Left ventricle myocardium inferior (tissue), 1 donor: Measurements from ENCODE around the gene LRP10. TPM values are rescaled to one million over a fixed set of nuclear protein-coding genes. Genes with fewer than 3 reads are reported as not detected.

Experiments used
- DNase-seq: peaks from one replicate; pipeline ENCODE4 v3.0.0-alpha.2; 2020
- H3K27ac ChIP-seq: fragments of 200-600 bp; replicated peaks from 2 replicates; pipeline ENCODE4 v1.8.0; 2021
- H3K27me3 ChIP-seq: fragments of 200-600 bp; 2 replicates; pipeline ENCODE4 v1.8.0; 2021; ENCODE audit warnings: low read depth
- H3K36me3 ChIP-seq: fragments of 200-600 bp; 2 replicates; pipeline ENCODE4 v1.8.0; 2021
- H3K4me1 ChIP-seq: fragments of 200-600 bp; 2 replicates; pipeline ENCODE4 v1.8.0; 2021
- H3K4me3 ChIP-seq: fragments of 200-600 bp; 2 replicates; pipeline ENCODE4 v1.8.0; 2021; ENCODE audit warnings: mild to moderate bottlenecking, moderate library complexity
- H3K9me3 ChIP-seq: fragments of 200-600 bp; replicated peaks from 2 replicates; pipeline ENCODE4 v1.8.0; 2021
- intact Hi-C: fragments of 100-400 bp; cut with micrococcal nuclease; formaldehyde crosslinking; loops from one replicate; pipeline ENCODE4 v1.11.0; 2022
- total RNA-seq: library from RNA; stranded (reverse); fragmentation: NEBNext Ultra II Directional; extraction: Animal tissue kit (Norgen Biotek cat#: 25700); gene quantifications from one replicate; pipeline ENCODE4 v1.2.1, GENCODE V29; 2021
- TF ChIP-seq, protein P1 (sequence below): fragments of 200-600 bp; IDR thresholded peaks from 2 replicates; pipeline ENCODE4 v1.8.0; 2021; ENCODE audit warnings: antibody characterized with exemption, mild to moderate bottlenecking, borderline replicate concordance
- donor health status: DM: no; HTN: yes; CAD: no; lungs with severe emphysema.

Gene LRP10
- total RNA-seq, 1 donor from 2014 or later = 48.3 TPM

DNA sequence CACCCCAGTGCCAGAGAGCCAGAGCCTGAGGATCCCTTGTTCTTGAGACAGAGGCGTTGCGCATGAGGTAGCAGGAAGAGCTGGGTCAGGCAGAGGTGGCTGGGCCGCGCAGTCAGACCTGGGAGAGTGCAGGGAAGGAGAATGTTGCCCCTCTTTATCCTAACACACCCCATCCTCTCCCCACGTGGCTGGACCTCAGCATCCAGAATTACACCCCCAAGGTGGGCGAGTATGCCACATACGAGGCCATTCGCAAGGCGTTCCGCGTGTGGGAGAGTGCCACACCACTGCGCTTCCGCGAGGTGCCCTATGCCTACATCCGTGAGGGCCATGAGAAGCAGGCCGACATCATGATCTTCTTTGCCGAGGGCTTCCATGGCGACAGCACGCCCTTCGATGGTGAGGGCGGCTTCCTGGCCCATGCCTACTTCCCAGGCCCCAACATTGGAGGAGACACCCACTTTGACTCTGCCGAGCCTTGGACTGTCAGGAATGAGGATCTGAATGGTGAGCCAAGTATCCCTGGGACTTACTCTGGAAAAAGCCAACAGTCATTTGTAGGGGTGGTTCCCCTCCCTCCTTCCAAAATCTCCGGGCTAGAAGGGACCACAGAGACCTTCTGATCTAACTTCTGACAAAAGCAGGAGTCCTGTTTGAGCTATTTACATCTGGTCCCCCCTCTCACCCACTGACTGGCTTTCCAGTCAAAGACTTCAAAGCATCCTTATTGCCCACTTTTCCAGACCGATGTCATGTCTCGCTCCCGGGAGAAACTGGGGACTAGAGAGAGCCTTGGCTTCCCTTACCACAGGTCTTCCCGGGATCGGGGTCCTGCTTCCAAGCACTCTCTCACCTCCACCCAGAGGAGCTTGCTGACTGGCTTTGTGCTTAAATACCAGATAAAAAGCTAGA is 29.1 kb upstream of the LRP10 start:
- no peak overlapping the region for H3K4me3 ChIP-seq
- intact Hi-C loops = no loop called here
- H3K27me3 ChIP-seq = no peaks in the 10 kb centered on the region
- H3K9me3 ChIP-seq = no peaks in the 10 kb centered on the region
- H3K4me1 ChIP-seq = peaks cover 51% of the 10 kb centered on the region
- H3K36me3 ChIP-seq = peaks cover 58% of the 10 kb centered on the region
- H3K27ac ChIP-seq = no peak overlapping the region
- TF ChIP-seq, protein P1, sequence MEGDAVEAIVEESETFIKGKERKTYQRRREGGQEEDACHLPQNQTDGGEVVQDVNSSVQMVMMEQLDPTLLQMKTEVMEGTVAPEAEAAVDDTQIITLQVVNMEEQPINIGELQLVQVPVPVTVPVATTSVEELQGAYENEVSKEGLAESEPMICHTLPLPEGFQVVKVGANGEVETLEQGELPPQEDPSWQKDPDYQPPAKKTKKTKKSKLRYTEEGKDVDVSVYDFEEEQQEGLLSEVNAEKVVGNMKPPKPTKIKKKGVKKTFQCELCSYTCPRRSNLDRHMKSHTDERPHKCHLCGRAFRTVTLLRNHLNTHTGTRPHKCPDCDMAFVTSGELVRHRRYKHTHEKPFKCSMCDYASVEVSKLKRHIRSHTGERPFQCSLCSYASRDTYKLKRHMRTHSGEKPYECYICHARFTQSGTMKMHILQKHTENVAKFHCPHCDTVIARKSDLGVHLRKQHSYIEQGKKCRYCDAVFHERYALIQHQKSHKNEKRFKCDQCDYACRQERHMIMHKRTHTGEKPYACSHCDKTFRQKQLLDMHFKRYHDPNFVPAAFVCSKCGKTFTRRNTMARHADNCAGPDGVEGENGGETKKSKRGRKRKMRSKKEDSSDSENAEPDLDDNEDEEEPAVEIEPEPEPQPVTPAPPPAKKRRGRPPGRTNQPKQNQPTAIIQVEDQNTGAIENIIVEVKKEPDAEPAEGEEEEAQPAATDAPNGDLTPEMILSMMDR = no peak
- DNase-seq = no peak

DNA sequence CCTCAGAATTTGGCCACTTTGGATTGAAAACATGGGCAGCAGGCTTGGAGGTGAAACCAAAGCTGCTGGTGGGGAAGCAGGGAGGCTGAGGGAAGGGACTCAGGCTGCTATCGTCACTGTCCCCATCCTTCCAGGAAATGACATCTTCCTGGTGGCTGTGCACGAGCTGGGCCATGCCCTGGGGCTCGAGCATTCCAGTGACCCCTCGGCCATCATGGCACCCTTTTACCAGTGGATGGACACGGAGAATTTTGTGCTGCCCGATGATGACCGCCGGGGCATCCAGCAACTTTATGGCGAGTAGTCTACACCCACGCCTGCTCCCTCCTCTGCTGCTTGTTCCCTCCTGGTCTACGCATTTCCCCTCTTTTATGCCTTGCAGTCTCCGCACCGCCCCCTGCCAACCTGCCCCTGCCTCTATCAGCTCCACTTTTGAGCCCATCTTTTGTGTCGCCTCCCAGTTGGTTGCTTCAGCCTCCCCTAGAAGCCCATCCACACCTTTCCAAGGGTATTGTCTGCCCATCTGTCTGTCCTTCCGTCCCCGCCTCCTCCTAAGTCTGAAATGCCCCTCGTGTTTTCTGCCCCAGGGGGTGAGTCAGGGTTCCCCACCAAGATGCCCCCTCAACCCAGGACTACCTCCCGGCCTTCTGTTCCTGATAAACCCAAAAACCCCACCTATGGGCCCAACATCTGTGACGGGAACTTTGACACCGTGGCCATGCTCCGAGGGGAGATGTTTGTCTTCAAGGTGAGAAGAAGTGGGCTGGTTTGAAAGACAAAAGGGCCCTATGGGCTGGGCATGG is 28.2 kb upstream of the LRP10 start:
- peaks cover 58% of the 10 kb centered on the region for H3K36me3 ChIP-seq
- no peaks in the 10 kb centered on the region for H3K9me3 ChIP-seq
- intact Hi-C loops = no loop called here
- H3K27me3 ChIP-seq = no peaks in the 10 kb centered on the region
- H3K4me3 ChIP-seq = no peak overlapping the region
- DNase-seq = no peak
- H3K27ac ChIP-seq = no peak overlapping the region
- H3K4me1 ChIP-seq = peaks cover 51% of the 10 kb centered on the region
- TF ChIP-seq, protein P1 = no peak

DNA sequence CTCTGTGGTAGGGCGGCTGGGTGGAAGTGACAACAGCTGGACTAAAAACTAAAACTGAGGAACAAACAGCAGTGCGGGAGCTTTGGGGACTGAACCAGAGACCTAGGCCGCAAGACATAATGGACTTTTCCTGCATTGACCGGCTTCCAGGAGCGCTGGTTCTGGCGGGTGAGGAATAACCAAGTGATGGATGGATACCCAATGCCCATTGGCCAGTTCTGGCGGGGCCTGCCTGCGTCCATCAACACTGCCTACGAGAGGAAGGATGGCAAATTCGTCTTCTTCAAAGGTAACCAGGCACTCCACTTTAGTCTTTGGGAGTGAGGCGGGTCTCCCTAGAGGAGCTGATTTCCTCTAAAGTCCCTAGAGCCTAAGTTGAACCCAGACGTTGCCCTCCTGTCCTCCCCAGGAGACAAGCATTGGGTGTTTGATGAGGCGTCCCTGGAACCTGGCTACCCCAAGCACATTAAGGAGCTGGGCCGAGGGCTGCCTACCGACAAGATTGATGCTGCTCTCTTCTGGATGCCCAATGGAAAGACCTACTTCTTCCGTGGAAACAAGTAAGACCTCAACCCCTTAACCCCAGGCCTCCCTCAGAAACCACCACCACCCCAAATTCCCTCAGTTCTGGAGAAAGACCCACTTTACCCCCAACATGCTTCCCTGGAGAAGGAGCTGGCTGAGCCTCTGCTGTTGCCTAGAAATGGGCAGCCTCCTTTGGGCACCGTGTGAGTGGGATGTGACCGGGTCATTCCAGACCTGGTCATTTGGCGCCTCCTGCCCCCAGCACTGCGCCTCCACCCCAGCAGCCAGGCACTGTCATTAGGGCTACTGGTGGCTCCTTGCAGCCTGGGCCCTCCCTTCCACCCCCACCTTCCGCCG is 27.1 kb upstream of the LRP10 start:
- DNase-seq = no peak
- intact Hi-C loops = no loop called here
- peaks cover 58% of the 10 kb centered on the region for H3K36me3 ChIP-seq
- H3K9me3 ChIP-seq = no peaks in the 10 kb centered on the region
- TF ChIP-seq, protein P1 = no peak
- no peaks in the 10 kb centered on the region for H3K27me3 ChIP-seq
- H3K4me1 ChIP-seq = peaks cover 51% of the 10 kb centered on the region
- no peak overlapping the region for H3K4me3 ChIP-seq
- H3K27ac ChIP-seq = no peak overlapping the region

DNA sequence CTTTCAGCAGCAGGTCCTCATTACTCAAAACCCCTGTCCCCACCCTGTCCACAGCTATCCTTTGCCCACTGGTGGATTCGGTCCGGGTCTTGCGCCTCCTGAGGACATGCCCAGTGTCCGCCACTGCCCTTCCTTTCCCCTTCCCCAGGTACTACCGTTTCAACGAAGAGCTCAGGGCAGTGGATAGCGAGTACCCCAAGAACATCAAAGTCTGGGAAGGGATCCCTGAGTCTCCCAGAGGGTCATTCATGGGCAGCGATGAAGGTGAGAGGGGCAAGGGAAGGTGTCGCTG is 26.5 kb upstream of the LRP10 start:
- H3K4me3 ChIP-seq = no peak overlapping the region
- H3K27ac ChIP-seq = no peak overlapping the region
- intact Hi-C loops = no loop called here
- H3K36me3 ChIP-seq = peaks cover 58% of the 10 kb centered on the region
- TF ChIP-seq, protein P1 = no peak
- H3K4me1 ChIP-seq = peaks cover 51% of the 10 kb centered on the region
- H3K9me3 ChIP-seq = no peaks in the 10 kb centered on the region
- H3K27me3 ChIP-seq = no peaks in the 10 kb centered on the region
- no peak for DNase-seq

DNA sequence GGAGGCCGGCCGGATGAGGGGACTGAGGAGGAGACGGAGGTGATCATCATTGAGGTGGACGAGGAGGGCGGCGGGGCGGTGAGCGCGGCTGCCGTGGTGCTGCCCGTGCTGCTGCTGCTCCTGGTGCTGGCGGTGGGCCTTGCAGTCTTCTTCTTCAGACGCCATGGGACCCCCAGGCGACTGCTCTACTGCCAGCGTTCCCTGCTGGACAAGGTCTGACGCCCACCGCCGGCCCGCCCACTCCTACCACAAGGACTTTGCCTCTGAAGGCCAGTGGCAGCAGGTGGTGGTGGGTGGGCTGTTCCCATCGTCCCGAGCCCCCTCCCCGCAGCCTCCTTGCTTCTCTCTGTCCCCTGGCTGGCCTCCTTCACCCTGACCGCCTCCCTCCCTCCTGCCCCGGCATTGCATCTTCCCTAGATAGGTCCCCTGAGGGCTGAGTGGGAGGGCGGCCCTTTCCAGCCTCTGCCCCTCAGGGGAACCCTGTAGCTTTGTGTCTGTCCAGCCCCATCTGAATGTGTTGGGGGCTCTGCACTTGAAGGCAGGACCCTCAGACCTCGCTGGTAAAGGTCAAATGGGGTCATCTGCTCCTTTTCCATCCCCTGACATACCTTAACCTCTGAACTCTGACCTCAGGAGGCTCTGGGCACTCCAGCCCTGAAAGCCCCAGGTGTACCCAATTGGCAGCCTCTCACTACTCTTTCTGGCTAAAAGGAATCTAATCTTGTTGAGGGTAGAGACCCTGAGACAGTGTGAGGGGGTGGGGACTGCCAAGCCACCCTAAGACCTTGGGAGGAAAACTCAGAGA is 25.5 kb upstream of the LRP10 start:
- Histone ChIP-seq H3K36me3 (peaks cover 57% of the 10 kb centered on the region), H3K4me3 (no peak overlapping the region), H3K27ac (peak overlapping the region; percentile 5), H3K27me3 (no peaks in the 10 kb centered on the region), H3K4me1 (peaks cover 57% of the 10 kb centered on the region), H3K9me3 (no peaks in the 10 kb centered on the region)
- intact Hi-C loops = no loop called here
- TF ChIP-seq, protein P1 = no peak
- DNase-seq = no peak
